ENCODE measurements around the gene KIAA0319L.

Gene KIAA0319L

GRCh38 chr1:35561972-35562680 is 4.9 kb upstream of the KIAA0319L start:
- no peak for DNase-seq (ENCODE audit: low read depth)

- no peak for DNase-seq (ENCODE audit: low read depth)
These were observed 4.2 kb upstream of the KIAA0319L start for GRCh38 chr1:35561297-35561971.

GRCh38 chr1:35560256-35561225 is 3.3 kb upstream of the KIAA0319L start:
- DNase-seq (ENCODE audit: low read depth) = no peak

GRCh38 chr1:35559317-35559944 is 2.2 kb upstream of the KIAA0319L start:
- no peak for DNase-seq (ENCODE audit: low read depth)

GRCh38 chr1:35558374-35559316 is 1.4 kb upstream of the KIAA0319L start:
- DNase-seq (ENCODE audit: low read depth) = no peak

- DNase-seq (ENCODE audit: low read depth) = peak; percentile 89
These were observed 589 bp upstream of the KIAA0319L start, which contains the start of gene NCDN for GRCh38 chr1:35557611-35558373. Gene NCDN (plus strand): TSS chr1:35557799. CDS start chr1:35558191, 392 bp downstream.

GRCh38 chr1:35556484-35557117 is 602 bp downstream of the KIAA0319L start:
- no peak for DNase-seq (ENCODE audit: low read depth)

- no peak for DNase-seq (ENCODE audit: low read depth)
These were observed 1.4 kb downstream of the KIAA0319L start for GRCh38 chr1:35555601-35556477.

GRCh38 chr1:35555212-35555584 is 2.0 kb downstream of the KIAA0319L start:
- DNase-seq (ENCODE audit: low read depth) = no peak

- no peak for DNase-seq (ENCODE audit: low read depth)
These were observed 2.7 kb downstream of the KIAA0319L start for GRCh38 chr1:35554266-35555211.

GRCh38 chr1:35553851-35554250 is 3.4 kb downstream of the KIAA0319L start:
- DNase-seq (ENCODE audit: low read depth) = no peak

GRCh38 chr1:35546614-35547013 is 10.6 kb downstream of the KIAA0319L start:
- no peak for DNase-seq (ENCODE audit: low read depth)

GRCh38 chr1:35544976-35545375 is 12.2 kb downstream of the KIAA0319L start:
- DNase-seq (ENCODE audit: low read depth) = no peak

- no peak for DNase-seq (ENCODE audit: low read depth)
These were observed 17.4 kb downstream of the KIAA0319L start for GRCh38 chr1:35539824-35540261.

- no peak for DNase-seq (ENCODE audit: low read depth)
These were observed 18.0 kb downstream of the KIAA0319L start for GRCh38 chr1:35539073-35539823.

- DNase-seq (ENCODE audit: low read depth) = no peak
These were observed 19.4 kb downstream of the KIAA0319L start for GRCh38 chr1:35537806-35538205.

All from stimulated activated CD8-positive, alpha-beta memory T cell treated with anti-CD3 and anti-CD28 coated beads, Interleukin-15, amount 100 ng/mL, for 1 hour (primary cell).